Heart right ventricle (tissue), 16 donors: ENCODE data around the gene POU3F1. TPM values are rescaled to one million over a fixed set of nuclear protein-coding genes. Genes with fewer than 3 reads are reported as not detected.
A peak's percentile ranks its signal among the peaks of the same experiment; 100 is the strongest.

ENCODE experiments used
- ATAC-seq, 8 donors: fragments of 200-7000 bp; cut with Tn5 transposase; one replicate each; pipeline ENCODE4 v1.9.1; 2020; ENCODE audit warnings: mild to moderate bottlenecking in 8 of 8, moderate library complexity in 8 of 8, moderate number of reproducible peaks in 1 of 8
- DNase-seq, 2 donors: peaks; one replicate each; pipeline ENCODE4 v3.0.0-alpha.2; 2020
- H3K27ac ChIP-seq, 10 donors: fragments of 200-600 bp; sonication (generic) in 2 of 10; one replicate each; pipeline versions ENCODE4 v1.5.0 to v1.8.0; 2020 to 2022; ENCODE audit warnings: mild to moderate bottlenecking in 3 of 10
- H3K27me3 ChIP-seq, 7 donors: fragments of 200-600 bp; one replicate each; pipeline ENCODE4 v1.8.0; 2021 to 2022; ENCODE audit warnings: mild to moderate bottlenecking in 2 of 7
- H3K36me3 ChIP-seq, 9 donors: fragments of 200-600 bp; sonication (generic) in 1 of 9; one replicate each; pipeline versions ENCODE4 v1.5.0 to v1.8.0; 2020 to 2022; ENCODE audit warnings: mild to moderate bottlenecking in 2 of 9
- H3K4me1 ChIP-seq, 9 donors: fragments of 200-600 bp; sonication (generic) in 1 of 9; one replicate each; pipeline versions ENCODE4 v1.5.0 to v1.8.0; 2020 to 2022; ENCODE audit warnings: mild to moderate bottlenecking in 4 of 9
- H3K4me3 ChIP-seq, 10 donors: fragments of 200-600 bp; sonication (generic) in 2 of 10; one replicate each; pipeline versions ENCODE4 v1.5.0 to v1.8.0; 2020 to 2022; ENCODE audit warnings: mild to moderate bottlenecking in 7 of 10, moderate library complexity in 2 of 10
- H3K9me3 ChIP-seq, 11 donors: fragments of 200-600 bp in 10 of 11; sonication (generic) in 2 of 11; one replicate each; pipeline versions ENCODE4 v1.5.0 to v1.8.0; 2013 to 2022; ENCODE audit warnings: mild to moderate bottlenecking in 2 of 11, control low read depth in 1 of 11, moderate library complexity in 1 of 11
- CTCF ChIP-seq, 9 donors: fragments of 200-600 bp; sonication (generic) in 2 of 9; IDR thresholded peaks; one replicate each; pipeline versions ENCODE4 v1.5.0 to v1.8.0; 2021 to 2022; ENCODE audit warnings: antibody characterized with exemption in 9 of 9, mild to moderate bottlenecking in 5 of 9, moderate library complexity in 1 of 9
- WGBS, 2 donors: extraction: QIAGEN DNeasy Blood & Tissue Kit; methylation state at CpG; one replicate each; pipeline ENCODE4 v1.1.7; 2013; ENCODE audit warnings: inconsistent platforms in 1 of 2; 5-methylcytosine and 5-hydroxymethylcytosine counted together
- intact Hi-C, 10 donors: fragments of 100-400 bp; cut with DNase I; formaldehyde crosslinking; loops; one replicate each; pipeline versions ENCODE4 v1.11.1 to v1.14.2; 2022
- polyA plus RNA-seq, 2 donors: library from polyadenylated mRNA; stranded (reverse); fragments of 200-250 nt; gene quantifications; one replicate each; pipeline ENCODE4 v1.2.3, GENCODE V29; 2013
- total RNA-seq, 10 donors: library from RNA; stranded (reverse); fragmentation: NEBNext Ultra II Directional in 3 of 10; extraction: Animal tissue kit (Norgen Biotek cat#: 25700) in 3 of 10; gene quantifications; one replicate each; pipeline versions ENCODE4 v1.2.1 to v1.2.4, GENCODE V29; 2021 to 2023
- donor health status: Arrhythmogenic right ventricular cardiomyopathy.
- donor health status: ischemic (EF 13 %, LVEDD 7.1; RV severe dilation, severe dysfunction).
- donor health status: healthy with polysubstance abuse.
- donor health status: DM: no; HTN: yes; CAD: no.
- donor health status: DM: no; HTN: no; CAD: no.
- donor health status: ischemic (EF 25% LVEDD 6.9; RV normal size, moderate dysfunction).
- donor health status: ischemic (EF 25% LVEDD 5.7; RV mildly dilated, moderate dysfunction).
- donor health status: healthy.
- donor health status: DM: yes; HTN: yes; CAD: no.
- donor health status: Ischemic cardiomyopathy.
- donor health status: ischemic (EF 35%, LVEDD 5.7; RV mildly dilated, moderate dysfunction).
- donor health status: nonischemic (EF 11% LVEDD 7.7; RV severe dilation, severe dysfunction).
- donor health status: DM: yes; HTN: yes; CAD: no.
- donor health status: PGD.
- donor health status: ischemic (EF 29% LVEDD 5.4; RV normal size, mild dysfunction).
- donor health status: nonischemic (EF 23%, LVEDD 6.1; RV moderate dilation, normal function).

Gene POU3F1
- total and polyA plus RNA-seq, 12 donors = 0.03 to 0.22 (median 0.13) TPM; not detected in 9

- no peak for DNase-seq
- TF ChIP-seq CTCF (IDR thresholded peaks at IDR 0.05) = no peak
- Histone ChIP-seq H3K27me3 (peaks cover 0 to 2% (median 0%) of the 10 kb centered on the region in 7 donors), H3K36me3 (peaks cover 0 to 7% (median 0%) of the 10 kb centered on the region in 9 donors), H3K4me3 (no peak overlapping the region), H3K27ac (no peak overlapping the region), H3K4me1 (peaks cover 11 to 37% (median 26%) of the 10 kb centered on the region in 9 donors), H3K9me3 (no peaks in the 10 kb centered on the region)
- 65 to 79% methylated on average over 4 of the region's 4 CpGs for WGBS, 2 donors
- intact Hi-C loops = loop anchor here in 2 of 10 donors (10.0 kb wide), 2 partner anchors 553 to 783 kb away; no protein-coding TSS in a partner anchor
- ATAC-seq = no peak
Observed at GRCh38 chr1:38031513-38031866, 15.1 kb downstream of the POU3F1 start.

- H3K9me3 ChIP-seq = no peaks in the 10 kb centered on the region
- DNase-seq (no peak), ATAC-seq (peak in 7 of 8 donors; percentile 8 to 26 (median 14))
- peak overlapping the region in 5 of 10 donors; percentile 67 to 74 (median 69) for H3K27ac ChIP-seq
- TF ChIP-seq CTCF (IDR thresholded peaks at IDR 0.05) = no peak
- intact Hi-C loops = loop anchor here in 2 of 10 donors (10.0 kb wide), 2 partner anchors 554 to 784 kb away; no protein-coding TSS in a partner anchor
- H3K27me3 ChIP-seq = peaks cover 0 to 2% (median 0%) of the 10 kb centered on the region in 7 donors
- peaks cover 11 to 42% (median 26%) of the 10 kb centered on the region in 9 donors for H3K4me1 ChIP-seq
- peaks cover 0 to 13% (median 2%) of the 10 kb centered on the region in 9 donors for H3K36me3 ChIP-seq
- WGBS, 2 donors = 75 to 77% methylated on average over 17 of the region's 17 CpGs
- H3K4me3 ChIP-seq = no peak overlapping the region
Observed at GRCh38 chr1:38030596-38031512, 15.7 kb downstream of the POU3F1 start.

- H3K4me3 ChIP-seq = peak overlapping the region in 2 of 10 donors; percentile 2 to 20
- H3K27ac ChIP-seq = peak overlapping the region in 9 of 10 donors; percentile 17 to 74 (median 67)
- peaks cover 0 to 23% (median 12%) of the 10 kb centered on the region in 9 donors for H3K36me3 ChIP-seq
- TF ChIP-seq CTCF (IDR thresholded peaks at IDR 0.05) = no peak
- intact Hi-C loops = loop anchor here in 7 of 10 donors (5.0 to 10.0 kb wide), 4 partner anchors 555 to 807 kb away; no protein-coding TSS in a partner anchor
- ATAC-seq (peak; percentile 41 to 79 (median 69)), DNase-seq (peak; percentile 30 to 39)
- H3K4me1 ChIP-seq = peaks cover 11 to 42% (median 26%) of the 10 kb centered on the region in 9 donors
- no peaks in the 10 kb centered on the region for H3K9me3 ChIP-seq
- WGBS, 2 donors = 15 to 24% methylated on average over 12 of the region's 12 CpGs
- H3K27me3 ChIP-seq = peaks cover 0 to 2% (median 0%) of the 10 kb centered on the region in 7 donors
Observed at GRCh38 chr1:38029685-38030511, 16.7 kb downstream of the POU3F1 start.
